AG10803 (cell line): ENCODE data around the gene CNPY3.
"Not testable (repeated sequence)": the region's sequence is repeated elsewhere in the genome, so short reads cannot be mapped to it uniquely, and the experiment has no call there.

Experiments used
- DNase-seq: peaks from one replicate; pipeline ENCODE4 v3.0.0; 2010; ENCODE audit warnings: low read depth
- H3K4me3 ChIP-seq: 2 replicates; pipeline ENCODE4 v1.5.1; 2011; ENCODE audit warnings: mild to moderate bottlenecking, low read length, control low read depth
- TF ChIP-seq, protein P1 (sequence below): conservative IDR thresholded peaks from 2 replicates; pipeline ENCODE4 v1.5.1; 2011; ENCODE audit warnings: mild to moderate bottlenecking, low read length, control low read depth, inconsistent platforms

The CNPY3 gene

DNA sequence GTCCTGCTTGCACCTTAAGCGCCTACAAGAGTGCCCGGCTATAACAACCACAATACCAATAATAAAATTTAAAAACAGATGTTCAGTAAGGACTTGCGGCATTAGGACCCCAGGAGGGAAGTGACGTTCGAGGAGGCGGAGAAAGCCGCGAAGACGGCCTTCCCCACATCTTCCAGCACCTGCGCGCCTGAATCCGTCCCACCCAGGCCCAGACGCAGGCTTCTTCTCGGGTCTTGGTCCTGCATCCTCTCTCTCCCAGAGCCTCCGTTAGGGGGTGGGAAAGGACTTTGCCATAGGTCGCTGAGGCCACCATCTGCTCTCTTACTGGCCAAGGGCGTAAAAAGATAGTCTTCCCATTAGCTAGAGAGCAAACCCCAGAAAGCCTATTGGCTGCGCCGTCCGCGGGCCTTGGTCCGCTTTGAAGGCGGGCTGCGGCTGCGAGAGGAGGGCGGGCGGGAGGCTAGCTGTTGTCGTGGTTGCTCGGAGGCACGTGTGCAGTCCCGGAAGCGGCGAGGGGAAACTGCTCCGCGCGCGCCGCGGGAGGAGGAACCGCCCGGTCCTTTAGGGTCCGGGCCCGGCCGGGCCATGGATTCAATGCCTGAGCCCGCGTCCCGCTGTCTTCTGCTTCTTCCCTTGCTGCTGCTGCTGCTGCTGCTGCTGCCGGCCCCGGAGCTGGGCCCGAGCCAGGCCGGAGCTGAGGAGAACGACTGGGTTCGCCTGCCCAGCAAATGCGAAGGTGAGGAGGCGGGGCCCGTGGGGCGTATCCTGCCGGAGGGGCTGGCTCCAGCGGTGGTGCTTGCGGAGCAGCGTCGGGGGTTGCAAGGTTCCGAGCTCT is at the start of gene CNPY3:
CNPY3 (plus strand) TSS at position 495 of the 835 bp plus-strand sequence; CDS start at position 586, 91 bp downstream.
- peak within 1 kb of the TSS; percentile 83 for H3K4me3 ChIP-seq
- TF ChIP-seq, protein P1, sequence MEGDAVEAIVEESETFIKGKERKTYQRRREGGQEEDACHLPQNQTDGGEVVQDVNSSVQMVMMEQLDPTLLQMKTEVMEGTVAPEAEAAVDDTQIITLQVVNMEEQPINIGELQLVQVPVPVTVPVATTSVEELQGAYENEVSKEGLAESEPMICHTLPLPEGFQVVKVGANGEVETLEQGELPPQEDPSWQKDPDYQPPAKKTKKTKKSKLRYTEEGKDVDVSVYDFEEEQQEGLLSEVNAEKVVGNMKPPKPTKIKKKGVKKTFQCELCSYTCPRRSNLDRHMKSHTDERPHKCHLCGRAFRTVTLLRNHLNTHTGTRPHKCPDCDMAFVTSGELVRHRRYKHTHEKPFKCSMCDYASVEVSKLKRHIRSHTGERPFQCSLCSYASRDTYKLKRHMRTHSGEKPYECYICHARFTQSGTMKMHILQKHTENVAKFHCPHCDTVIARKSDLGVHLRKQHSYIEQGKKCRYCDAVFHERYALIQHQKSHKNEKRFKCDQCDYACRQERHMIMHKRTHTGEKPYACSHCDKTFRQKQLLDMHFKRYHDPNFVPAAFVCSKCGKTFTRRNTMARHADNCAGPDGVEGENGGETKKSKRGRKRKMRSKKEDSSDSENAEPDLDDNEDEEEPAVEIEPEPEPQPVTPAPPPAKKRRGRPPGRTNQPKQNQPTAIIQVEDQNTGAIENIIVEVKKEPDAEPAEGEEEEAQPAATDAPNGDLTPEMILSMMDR: 0 out of 2 replicates have a peak, but pooled peaks have one; percentile 7
- DNase-seq: peak; percentile 96

DNA sequence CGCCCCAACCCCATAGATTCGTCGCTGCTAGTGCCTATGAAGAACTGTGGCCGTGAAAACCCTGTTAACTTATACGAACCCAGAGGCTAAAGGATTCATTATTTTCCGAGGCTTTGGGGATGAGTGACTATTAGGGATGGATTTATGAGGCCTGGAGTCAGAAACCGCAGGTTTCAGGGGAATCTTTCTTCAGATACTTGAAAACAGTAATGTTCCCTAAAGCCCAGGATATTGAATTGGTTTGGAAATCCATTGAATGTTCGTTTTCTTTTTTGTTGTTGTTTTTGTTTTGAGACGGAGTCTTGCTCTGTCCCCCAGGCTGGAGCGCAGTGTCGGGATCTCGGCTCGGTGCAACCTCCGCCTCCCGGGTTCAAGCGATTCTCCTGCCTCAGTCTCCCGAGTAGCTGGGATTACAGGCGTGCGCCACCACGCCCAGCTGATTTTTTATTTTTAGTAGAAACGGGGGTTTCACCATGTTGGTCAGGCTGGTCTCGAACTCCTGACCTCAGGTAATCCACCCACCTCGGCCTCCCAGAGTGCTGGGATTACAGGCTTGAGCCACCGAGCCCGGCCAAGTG is 49.0 kb upstream of the CNPY3 start:
- DNase-seq: not testable (repeated sequence)

DNA sequence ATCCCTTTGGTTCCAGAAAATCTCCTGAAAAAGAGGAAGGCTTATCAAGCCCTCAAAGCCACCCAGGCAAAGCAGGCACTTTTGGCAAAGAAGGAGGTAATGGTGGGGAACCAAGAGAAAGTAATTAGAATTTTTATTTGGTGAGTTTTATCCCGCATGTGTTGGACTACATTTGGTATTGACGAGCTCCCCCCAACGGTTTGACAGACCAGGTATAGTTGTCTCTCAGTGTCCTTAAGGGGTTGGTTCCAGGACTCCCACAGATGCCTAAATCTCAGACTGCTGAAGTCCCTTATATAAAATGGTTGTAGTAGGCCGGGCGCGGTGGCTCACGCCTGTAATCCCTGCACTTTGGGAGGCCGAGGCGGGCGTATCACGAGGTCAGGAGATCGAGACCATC is 48.4 kb upstream of the CNPY3 start:
- not testable (repeated sequence) for DNase-seq
- peak overlapping the region; percentile 91 for H3K4me3 ChIP-seq

More for the DNA sequence above, 49.0 kb upstream of the CNPY3 start:
- peak overlapping the region; percentile 91 for H3K4me3 ChIP-seq

DNA sequence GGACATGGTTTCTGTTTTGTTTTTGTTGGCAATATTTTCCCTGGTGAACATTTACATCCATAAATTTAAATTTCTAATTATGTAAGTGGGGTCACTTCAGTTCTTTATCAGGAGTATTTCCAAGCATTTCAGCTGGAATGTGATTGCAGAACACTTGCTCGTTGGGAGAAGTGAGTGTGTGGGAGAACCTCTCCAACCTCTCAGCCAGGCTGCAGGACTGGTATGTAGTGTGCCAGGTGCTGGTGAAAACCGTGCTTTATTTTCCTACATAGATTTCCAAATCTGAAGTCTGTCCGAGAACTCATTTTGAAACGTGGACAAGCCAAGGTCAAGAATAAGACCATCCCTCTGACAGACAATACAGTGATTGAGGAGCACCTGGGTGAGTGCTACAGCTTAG is 43.6 kb upstream of the CNPY3 start:
- no peak for DNase-seq
- TF ChIP-seq, protein P1: no peak
- H3K4me3 ChIP-seq: no peak overlapping the region

DNA sequence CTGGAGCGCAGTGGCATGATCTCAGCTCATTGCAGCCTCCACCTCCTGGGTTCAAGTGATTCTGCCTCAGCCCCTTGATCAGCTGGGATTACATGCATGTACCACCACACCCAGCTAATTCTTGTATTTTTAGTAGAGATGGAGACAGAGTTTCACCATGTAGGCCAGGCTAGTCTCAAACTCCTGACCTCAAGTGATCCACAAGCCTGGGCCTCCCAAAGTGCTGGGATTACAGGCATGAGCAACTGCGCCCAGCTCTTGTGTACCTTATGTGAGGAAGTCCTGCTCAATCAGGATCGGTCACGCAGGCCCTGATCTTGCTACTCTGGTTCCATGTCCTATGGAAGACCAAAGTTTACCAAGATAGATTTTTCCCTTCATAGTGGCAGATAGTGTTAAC is 41.1 kb upstream of the CNPY3 start:
- not testable (repeated sequence) for H3K4me3 ChIP-seq, DNase-seq

DNA sequence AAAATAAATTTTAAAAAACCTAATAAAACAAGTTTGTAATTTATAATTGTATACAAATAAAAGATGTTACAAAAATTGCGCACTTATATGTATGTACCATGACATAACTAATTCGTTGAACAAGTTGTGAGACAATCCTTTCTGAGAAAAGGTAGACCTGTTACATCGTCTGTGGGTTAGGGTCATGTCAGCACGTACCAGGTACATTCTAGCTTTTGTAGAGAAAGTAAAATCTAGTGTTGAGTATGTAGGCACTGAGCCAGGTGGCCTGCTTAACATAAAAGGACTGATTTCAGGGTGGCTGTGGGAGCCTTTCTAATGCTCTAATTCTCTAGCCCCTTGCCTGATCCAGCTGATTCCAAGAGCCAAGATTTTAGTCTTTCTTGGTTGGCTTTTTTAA is 39.5 kb upstream of the CNPY3 start:
- peak overlapping the region; percentile 94 for H3K4me3 ChIP-seq
- TF ChIP-seq, protein P1: no peak
- DNase-seq: no peak

DNA sequence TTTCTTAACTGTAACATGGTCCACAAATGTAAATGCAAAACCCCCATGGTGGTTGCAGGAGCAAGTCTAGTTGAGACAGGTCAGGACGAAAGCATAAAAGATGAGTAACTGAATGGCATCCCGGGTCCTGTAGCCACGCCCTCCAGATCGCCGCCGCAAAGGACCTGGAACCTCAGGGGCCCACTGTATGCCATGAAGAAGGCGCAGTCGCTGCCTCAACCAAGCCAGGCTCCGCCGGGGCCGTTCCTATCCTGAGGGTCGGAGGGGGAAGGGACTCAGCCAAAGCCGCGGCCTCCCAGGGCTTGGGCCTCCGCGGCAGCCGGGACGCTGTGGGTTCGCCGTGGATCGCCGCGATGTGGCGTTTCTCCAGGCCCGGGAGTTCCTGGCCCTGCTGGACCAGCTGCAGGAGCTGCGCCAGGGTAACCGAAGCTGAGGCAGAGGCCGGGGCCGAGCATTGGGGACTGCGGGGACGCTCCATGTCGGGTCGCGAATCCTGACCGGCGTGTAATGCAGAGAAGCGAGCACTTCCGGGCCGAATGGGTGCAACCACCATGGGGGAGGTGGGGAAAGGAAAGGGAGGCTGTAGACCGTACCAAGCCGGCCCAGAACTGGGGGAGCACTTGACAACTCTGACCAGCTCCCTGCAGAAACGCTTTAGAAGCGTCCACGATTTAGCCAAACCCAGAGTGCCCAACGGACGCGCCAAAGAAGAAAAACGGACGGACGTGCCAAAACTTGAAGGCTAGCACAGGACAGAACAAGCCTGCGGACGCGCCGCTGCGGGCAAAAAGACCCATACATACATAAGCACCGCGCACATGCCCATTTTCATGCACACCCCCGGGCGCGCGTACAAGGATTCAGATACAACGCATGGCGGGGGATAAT is 38.7 kb upstream of the CNPY3 start:
- DNase-seq: peak; percentile 98
- H3K4me3 ChIP-seq: peak overlapping the region; percentile 94
- TF ChIP-seq, protein P1: no peak

DNA sequence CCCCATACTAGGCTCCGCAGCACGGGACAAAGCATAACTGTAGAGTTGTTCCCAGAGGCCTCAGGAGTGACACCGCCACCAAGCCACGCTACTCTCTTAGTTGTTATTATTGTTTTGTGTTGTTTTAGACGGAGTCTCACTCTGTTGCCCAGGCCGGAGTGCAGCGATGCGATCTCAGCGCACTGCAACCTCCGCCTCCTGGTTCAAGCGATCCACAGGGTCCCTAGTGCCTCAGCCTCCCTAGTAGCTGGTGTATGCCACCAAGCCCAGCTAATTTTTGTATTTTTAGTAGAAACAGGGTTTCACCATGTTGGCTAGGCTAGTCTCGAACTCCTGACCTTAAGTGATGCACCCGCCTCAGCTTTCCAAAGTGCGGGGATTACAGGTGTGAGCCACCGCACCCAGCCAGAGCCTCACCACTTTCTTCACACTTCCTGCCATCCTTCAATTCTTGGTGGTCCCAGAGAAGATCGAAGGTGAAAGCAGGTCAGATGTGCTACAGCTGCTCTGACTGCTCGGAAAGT is 38.0 kb upstream of the CNPY3 start:
- TF ChIP-seq, protein P1: no peak
- H3K4me3 ChIP-seq: peak overlapping the region; percentile 94
- DNase-seq: no peak

DNA sequence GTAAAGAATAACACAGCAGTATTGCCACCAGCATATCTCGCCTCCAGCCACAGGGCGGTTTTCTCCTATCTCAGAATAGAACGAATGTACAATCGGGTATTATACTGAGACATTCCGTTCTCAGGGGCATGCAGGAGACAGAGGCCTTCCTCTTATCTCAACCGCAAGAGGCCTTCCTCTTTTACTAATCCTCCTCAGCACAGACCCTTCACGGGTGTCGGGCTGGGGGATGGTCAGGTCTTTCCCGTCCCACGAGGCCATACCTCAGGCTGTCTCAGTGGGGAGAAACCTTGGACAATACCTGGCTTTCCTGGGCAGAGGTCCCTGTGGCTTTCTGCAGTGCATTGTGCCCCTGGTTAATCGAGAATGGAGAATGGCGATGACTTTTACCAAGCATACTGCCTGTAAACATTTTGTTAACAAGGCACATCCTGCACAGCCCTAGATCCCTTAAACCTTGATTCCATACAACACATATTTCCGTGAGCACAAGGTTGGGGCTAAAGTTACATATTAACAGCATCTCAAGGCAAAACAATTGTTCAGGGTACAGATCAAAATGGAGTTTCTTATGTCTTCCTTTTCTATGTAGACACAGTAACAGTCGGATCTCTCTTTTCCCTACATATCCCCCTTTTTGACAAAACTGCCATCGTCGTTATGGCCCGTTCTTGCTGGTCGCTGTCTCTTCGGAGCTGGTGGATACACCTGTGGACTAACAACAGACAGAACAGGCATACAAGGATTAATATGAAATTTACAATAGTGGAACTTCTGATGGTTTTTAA is 35.0 kb upstream of the CNPY3 start:
- not testable (repeated sequence) for DNase-seq, H3K4me3 ChIP-seq
